Endothelial cell of umbilical vein (primary cell): ENCODE results near the gene CLNK. TPM values are rescaled to one million over a fixed set of nuclear protein-coding genes. Genes with fewer than 3 reads are reported as not detected.

Source experiments
- BruUV-seq: library from RNA; stranded (reverse); fragments of 400-500 nt; replicated peaks from 2 replicates; lab custom pipeline; 2021; lab: Mats Ljungman, UMichigan
- CTCF ChIA-PET: fragments of 300-600, 350-600 bp; sonication (Branson Sonifier 250); formaldehyde crosslinking; loops from one replicate; lab custom pipeline; 2021; ENCODE audit warnings: antibody characterized with exemption, inconsistent platforms; lab: Charles Lee
- POLR2A ChIA-PET: fragments of 300-600, 350-600 bp; sonication (Branson Sonifier 250); formaldehyde crosslinking; loops from one replicate; lab custom pipeline; 2021; ENCODE audit warnings: antibody characterized with exemption, inconsistent platforms; lab: Charles Lee
- DNase-seq: peaks from one replicate; pipeline ENCODE4 v3.0.0-alpha.2; 2011; ENCODE audit warnings: low read depth, low spot score
- FAIRE-seq: peaks from 2 replicates; lab custom pipeline; 2011; peaks lifted over from hg19 to GRCh38; lab: Jason Lieb, UNC
- H2AFZ ChIP-seq: 2 replicates; pipeline ENCODE4 v1.6.0; 2012; ENCODE audit warnings: low read depth, low read length, control low read depth, inconsistent platforms
- H3K27ac ChIP-seq: 2 replicates; pipeline ENCODE4 v1.5.1; 2011; ENCODE audit warnings: low read depth, mild to moderate bottlenecking, control low read depth, low read length, moderate library complexity; ENCODE audit not compliant: insufficient read depth
- H3K27me3 ChIP-seq, 2 experiments: 2 replicates each; pipeline versions ENCODE4 v1.6.0 to v1.6.1; 2011; ENCODE audit warnings: low read length in 2 of 2, mixed read lengths in 1 of 2; ENCODE audit not compliant: control insufficient read depth in 2 of 2, insufficient read depth in 2 of 2
- H3K36me3 ChIP-seq, 2 experiments: 2 replicates in 1 of 2; 3 replicates in 1 of 2; pipeline ENCODE4 v1.5.1; 2011; ENCODE audit warnings: low read length in 2 of 2, mild to moderate bottlenecking in 1 of 2, moderate library complexity in 1 of 2; ENCODE audit not compliant: control insufficient read depth in 2 of 2, insufficient read depth in 2 of 2; ENCODE audit errors: extremely low read depth in 1 of 2
- H3K4me1 ChIP-seq: 3 replicates; pipeline ENCODE4 v1.5.1; 2011; ENCODE audit warnings: mild to moderate bottlenecking, low read length; ENCODE audit not compliant: control insufficient read depth, insufficient read depth; ENCODE audit errors: extremely low read depth
- H3K4me2 ChIP-seq: 2 replicates; pipeline ENCODE4 v1.6.1; 2011; ENCODE audit warnings: low read length, control low read depth, mixed read lengths; ENCODE audit not compliant: insufficient read depth
- H3K4me3 ChIP-seq, 3 experiments: fragments of 200-600 bp in 1 of 3; sonication (generic), shearing (Covaris generic) in 1 of 3; replicated peaks in 1 of 3; 2 replicates each; pipeline ENCODE4 v1.5.1; 2011 to 2016; ENCODE audit warnings: control low read depth in 3 of 3, low read length in 3 of 3, mild to moderate bottlenecking in 2 of 3, inconsistent platforms in 1 of 3, low read depth in 1 of 3, moderate library complexity in 1 of 3; ENCODE audit not compliant: insufficient read depth in 1 of 3
- H3K79me2 ChIP-seq: 2 replicates; pipeline ENCODE4 v1.6.0; 2012; ENCODE audit warnings: low read length, inconsistent platforms; ENCODE audit not compliant: control insufficient read depth, insufficient read depth
- H3K9ac ChIP-seq: replicated peaks from 2 replicates; pipeline ENCODE3; 2011; ENCODE audit warnings: low read length, control low read depth; ENCODE audit not compliant: insufficient read depth; ENCODE audit errors: extremely low read depth
- H3K9me1 ChIP-seq: replicated peaks from 3 replicates; pipeline ENCODE4 v1.6.0; 2011; ENCODE audit warnings: mild to moderate bottlenecking, low read length; ENCODE audit not compliant: control insufficient read depth, insufficient read depth; ENCODE audit errors: extremely low read depth
- H3K9me3 ChIP-seq: replicated peaks from 2 replicates; pipeline ENCODE4 v1.5.1; 2012; ENCODE audit warnings: low read length, inconsistent platforms; ENCODE audit not compliant: control insufficient read depth, insufficient read depth
- H4K20me1 ChIP-seq: replicated peaks from 2 replicates; pipeline ENCODE3; 2011; ENCODE audit warnings: mild to moderate bottlenecking, low read length; ENCODE audit not compliant: control insufficient read depth, insufficient read depth; ENCODE audit errors: extremely low read depth
- EZH2 ChIP-seq: IDR thresholded peaks from 2 replicates; pipeline ENCODE4 v1.6.1; 2012; ENCODE audit warnings: borderline replicate concordance, low read depth, mild to moderate bottlenecking, moderate library complexity, low read length, inconsistent platforms; ENCODE audit not compliant: severe bottlenecking
- FOS ChIP-seq: IDR thresholded peaks from 2 replicates; pipeline ENCODE4 v1.6.1; 2011; ENCODE audit warnings: mild to moderate bottlenecking, low read length, moderate library complexity, borderline replicate concordance; ENCODE audit not compliant: insufficient read depth
- GATA2 ChIP-seq: IDR thresholded peaks from 2 replicates; pipeline ENCODE4 v1.7.0; 2011; ENCODE audit warnings: low read depth, mild to moderate bottlenecking, moderate library complexity, mixed read lengths, low read length; ENCODE audit not compliant: insufficient read length, insufficient read depth
- JUN ChIP-seq: IDR thresholded peaks from 2 replicates; pipeline ENCODE4 v1.6.1; 2011; ENCODE audit warnings: borderline replicate concordance, low read depth; ENCODE audit not compliant: insufficient read length, insufficient read depth
- MAX ChIP-seq: IDR thresholded peaks from 2 replicates; pipeline ENCODE4 v1.6.1; 2011; ENCODE audit not compliant: insufficient read depth, insufficient read length
- MYC ChIP-seq: IDR thresholded peaks from one replicate; pipeline ENCODE4 v1.6.1; 2011; ENCODE audit warnings: mild to moderate bottlenecking, low read depth, low read length
- POLR2A ChIP-seq: IDR thresholded peaks from 2 replicates; pipeline ENCODE4 v1.6.1; 2012; ENCODE audit warnings: low read depth, mild to moderate bottlenecking, control low read depth, low read length
- POLR2AphosphoS5 ChIP-seq: IDR thresholded peaks from 2 replicates; pipeline ENCODE4 v1.6.1; 2012; ENCODE audit warnings: low read depth, mild to moderate bottlenecking, control low read depth, low read length, moderate library complexity; ENCODE audit not compliant: insufficient read depth
- dilution Hi-C: fragments of 300-500 bp; cut with MboI; formaldehyde crosslinking; loops from one replicate; pipeline ENCODE4 v1.15.0; 2019; ENCODE audit warnings: low sequenced_read_pairs; ENCODE audit not compliant: extremely low pct_ligation_motif_present
- intact Hi-C: fragments of 100-400 bp; cut with micrococcal nuclease; formaldehyde crosslinking; loops from one replicate; pipeline ENCODE4 v1.10.0; 2022
- polyA plus RNA-seq, 4 experiments: library from polyadenylated mRNA; depleted of rRNA in 3 of 4; stranded (reverse) in 3 of 4; unstranded in 1 of 4; fragments of >200 nt; gene quantifications; 2 replicates each; pipeline versions ENCODE4 v1.2.1 to v1.2.3, GENCODE V29; 2011 to 2012; ENCODE audit warnings: missing spikeins in 1 of 4
- total RNA-seq: library from RNA; stranded (reverse); gene quantifications from 2 replicates; pipeline ENCODE4 v1.2.3, GENCODE V29; 2021
- TF ChIP-seq, protein P1 (sequence below), 2 donors: IDR thresholded peaks; 1 replicate in 1 of 2; 2 replicates in 1 of 2; pipeline ENCODE4 v1.5.1; 2011; ENCODE audit warnings: low read length in 2 of 2, mild to moderate bottlenecking in 2 of 2, moderate library complexity in 2 of 2, control low read depth in 1 of 2, inconsistent platforms in 1 of 2, low read depth in 1 of 2; ENCODE audit not compliant: insufficient read depth in 1 of 2; ENCODE audit errors: extremely low read depth in 1 of 2

The CLNK gene
- total and polyA plus RNA-seq, 2 donors (not counting 3 experiments of a cell fraction or from before 2014, with no cell fraction given) = not detected

- H3K9me1 ChIP-seq = no peaks in the 10 kb centered on the region
- TF ChIP-seq JUN (no peak), EZH2 (no peak), POLR2A (no peak), POLR2AphosphoS5 (no peak), MAX (no peak), MYC (no peak), FOS (no peak), GATA2 (no peak)
- TF ChIP-seq, protein P1, sequence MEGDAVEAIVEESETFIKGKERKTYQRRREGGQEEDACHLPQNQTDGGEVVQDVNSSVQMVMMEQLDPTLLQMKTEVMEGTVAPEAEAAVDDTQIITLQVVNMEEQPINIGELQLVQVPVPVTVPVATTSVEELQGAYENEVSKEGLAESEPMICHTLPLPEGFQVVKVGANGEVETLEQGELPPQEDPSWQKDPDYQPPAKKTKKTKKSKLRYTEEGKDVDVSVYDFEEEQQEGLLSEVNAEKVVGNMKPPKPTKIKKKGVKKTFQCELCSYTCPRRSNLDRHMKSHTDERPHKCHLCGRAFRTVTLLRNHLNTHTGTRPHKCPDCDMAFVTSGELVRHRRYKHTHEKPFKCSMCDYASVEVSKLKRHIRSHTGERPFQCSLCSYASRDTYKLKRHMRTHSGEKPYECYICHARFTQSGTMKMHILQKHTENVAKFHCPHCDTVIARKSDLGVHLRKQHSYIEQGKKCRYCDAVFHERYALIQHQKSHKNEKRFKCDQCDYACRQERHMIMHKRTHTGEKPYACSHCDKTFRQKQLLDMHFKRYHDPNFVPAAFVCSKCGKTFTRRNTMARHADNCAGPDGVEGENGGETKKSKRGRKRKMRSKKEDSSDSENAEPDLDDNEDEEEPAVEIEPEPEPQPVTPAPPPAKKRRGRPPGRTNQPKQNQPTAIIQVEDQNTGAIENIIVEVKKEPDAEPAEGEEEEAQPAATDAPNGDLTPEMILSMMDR (IDR thresholded peaks at IDR 0.05; ENCODE audit: extremely low read depth in 1 of 2, insufficient read depth in 1 of 2, low read depth in 1 of 2, low read length in 2 of 2) = no peak
- FAIRE-seq = no peak
- no peaks in the 10 kb centered on the region for H3K27me3 ChIP-seq
- intact Hi-C loops (no loop called here), dilution Hi-C loops (no loop called here)
- no peak overlapping the region for H3K4me3 ChIP-seq
- no peaks in the 10 kb centered on the region for H3K79me2 ChIP-seq
- no peaks in the 10 kb centered on the region for H3K36me3 ChIP-seq
- no peak overlapping the region for H2AFZ ChIP-seq
- BruUV-seq = no TSS peak
- H3K9me3 ChIP-seq = no peaks in the 10 kb centered on the region
- CTCF ChIA-PET = no interaction called here
- no peaks in the 10 kb centered on the region for H4K20me1 ChIP-seq
- no peaks in the 10 kb centered on the region for H3K4me1 ChIP-seq
- no peak overlapping the region for H3K9ac ChIP-seq
- POLR2A ChIA-PET = no interaction called here
- no peak for DNase-seq
- H3K27ac ChIP-seq = no peak overlapping the region
- no peak overlapping the region for H3K4me2 ChIP-seq
Measured at GRCh38 chr4:10727140-10727880, 42.7 kb upstream of the CLNK start.
